CD8-positive, alpha-beta memory T cell (primary cell): ENCODE measurements around the gene SFT2D3. TPM values are rescaled to one million over a fixed set of nuclear protein-coding genes. Genes with fewer than 3 reads are reported as not detected.

Source experiments
- CTCF ChIA-PET: fragments of 350-600 bp; sonication (Branson Sonifier 250); formaldehyde crosslinking; loops from one replicate; lab custom pipeline; 2021; ENCODE audit warnings: antibody characterized with exemption; lab: Charles Lee
- POLR2A ChIA-PET: fragments of 350-600 bp; sonication (Branson Sonifier 250); formaldehyde crosslinking; loops from one replicate; lab custom pipeline; 2021; ENCODE audit warnings: antibody characterized with exemption; lab: Charles Lee
- DNase-seq, 5 donors: peaks; one replicate each; pipeline versions ENCODE4 v3.0.0 to v3.0.0-alpha.2; 2020 to 2022; ENCODE audit warnings: mixed read lengths in 1 of 5
- H3K27ac ChIP-seq: one replicate; pipeline ENCODE4 v1.7.0; 2013; ENCODE audit warnings: low read depth, mild to moderate bottlenecking, low read length, moderate library complexity
- H3K27me3 ChIP-seq: 2 replicates; pipeline ENCODE4 v1.7.0; 2013; ENCODE audit warnings: low read length, mild to moderate bottlenecking; ENCODE audit not compliant: insufficient read depth, poor library complexity, severe bottlenecking
- H3K36me3 ChIP-seq: 2 replicates; pipeline ENCODE4 v1.7.0; 2013; ENCODE audit warnings: mild to moderate bottlenecking, low read length, moderate library complexity; ENCODE audit not compliant: insufficient read depth
- H3K4me1 ChIP-seq: 2 replicates; pipeline ENCODE4 v1.7.0; 2013; ENCODE audit warnings: mild to moderate bottlenecking, low read length, moderate library complexity; ENCODE audit not compliant: insufficient read depth
- H3K4me3 ChIP-seq: 2 replicates; pipeline ENCODE4 v1.7.0; 2013; ENCODE audit warnings: mild to moderate bottlenecking, low read length
- H3K9me3 ChIP-seq: 2 replicates; pipeline ENCODE4 v1.7.0; 2013; ENCODE audit warnings: mild to moderate bottlenecking, low read length
- H3K27ac Mint-ChIP-seq, 8 donors: one replicate each; pipeline ENCODE4 v1.8.0; 2020 to 2021; ENCODE audit warnings: mixed read lengths in 8 of 8, mild to moderate bottlenecking in 6 of 8, inconsistent platforms in 3 of 8, moderate library complexity in 3 of 8
- H3K27me3 Mint-ChIP-seq, 2 donors: one replicate each; pipeline ENCODE4 v1.8.0; 2020 to 2021; ENCODE audit warnings: mixed read lengths in 2 of 2, mild to moderate bottlenecking in 1 of 2, moderate library complexity in 1 of 2
- H3K36me3 Mint-ChIP-seq, 3 donors: one replicate each; pipeline ENCODE4 v1.8.0; 2020 to 2021; ENCODE audit warnings: mixed read lengths in 3 of 3, inconsistent platforms in 1 of 3, mild to moderate bottlenecking in 1 of 3
- H3K4me1 Mint-ChIP-seq, 3 donors: one replicate each; pipeline ENCODE4 v1.8.0; 2020 to 2021; ENCODE audit warnings: mixed read lengths in 3 of 3, inconsistent platforms in 1 of 3, mild to moderate bottlenecking in 1 of 3
- H3K4me3 Mint-ChIP-seq, 7 donors: one replicate each; pipeline ENCODE4 v1.8.0; 2020 to 2021; ENCODE audit warnings: mixed read lengths in 7 of 7, mild to moderate bottlenecking in 6 of 7, moderate library complexity in 4 of 7, inconsistent platforms in 2 of 7
- H3K9me3 Mint-ChIP-seq, 5 donors: one replicate each; pipeline ENCODE4 v1.8.0; 2020 to 2022; ENCODE audit warnings: mixed read lengths in 5 of 5, mild to moderate bottlenecking in 3 of 5, moderate library complexity in 2 of 5, inconsistent platforms in 1 of 5
- polyA plus RNA-seq: library from polyadenylated mRNA; unstranded; fragments of 300-500 nt; fragmentation: Illumina TruSeq; gene quantifications from one replicate; pipeline ENCODE4 v1.2.3, GENCODE V29; 2021
- total RNA-seq, 2 experiments: library from RNA; stranded (reverse); gene quantifications; one replicate each; pipeline ENCODE4 v1.2.3, GENCODE V29; 2021

The SFT2D3 gene
- total and polyA plus RNA-seq, 3 experiments from 2014 or later: 0.31 to 5.5 (median 4.6) TPM

DNA sequence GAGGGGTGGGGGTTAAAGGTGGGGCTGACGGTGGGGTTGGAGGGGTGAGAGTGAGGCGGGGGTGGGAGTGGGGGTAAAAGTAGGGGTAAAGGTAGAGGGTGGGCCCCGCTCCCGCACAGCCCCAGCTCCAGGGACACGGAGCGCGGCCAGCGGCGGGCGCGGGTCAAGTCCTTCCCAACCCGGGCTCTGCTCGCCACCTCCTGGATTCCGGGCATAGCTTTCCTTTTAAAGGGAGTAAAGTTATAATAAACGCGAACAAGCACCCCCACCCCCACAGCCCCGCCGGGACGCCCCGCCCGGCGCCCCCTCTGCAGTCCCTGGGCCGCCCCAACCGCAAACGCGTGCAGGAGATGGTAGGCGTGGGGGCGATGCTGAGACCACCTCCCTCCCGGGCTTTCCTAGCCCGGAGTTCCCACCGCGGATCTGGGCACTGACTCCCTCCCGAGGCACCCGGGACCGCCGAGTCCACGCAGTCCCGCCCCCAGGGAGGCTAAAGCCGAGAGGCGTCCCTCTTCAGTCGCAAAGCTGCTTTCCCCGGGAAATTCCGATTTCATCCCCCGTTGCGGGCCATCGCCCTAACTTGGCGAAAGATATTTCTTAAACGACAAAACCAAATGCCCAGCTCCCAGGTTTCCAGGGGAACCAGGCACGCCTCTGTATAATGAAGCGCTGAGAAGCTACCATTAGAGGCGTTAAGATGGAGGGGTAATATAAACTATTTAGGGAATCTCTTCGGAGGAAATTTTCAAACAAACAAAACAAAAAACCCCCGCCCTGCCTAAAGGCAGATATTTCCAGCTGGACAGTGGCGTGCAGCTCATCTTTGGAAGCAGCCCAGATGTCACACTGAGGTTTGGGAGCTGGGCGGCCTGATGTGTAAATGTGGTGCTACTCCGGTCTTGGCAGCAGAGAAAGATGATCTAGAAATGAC, 25.7 kb upstream of the SFT2D3 start, which contains the start of gene LIMS2:
TSS of gene LIMS2 (minus strand) at position 200 of the 931 bp plus-strand sequence. CDS start 506 bp downstream, outside the sequence.
- Mint-ChIP-seq H3K27me3 (peaks cover 58 to 67% of the 10 kb centered on the region in 2 donors), H3K4me3 (peak within 1 kb of the TSS; percentile 24 to 82 (median 76)), H3K9me3 (no peaks in the 10 kb centered on the region), H3K27ac (no peak within 1 kb of the TSS), H3K36me3 (no peaks in the 10 kb centered on the region), H3K4me1 (peaks cover 11 to 12% (median 12%) of the 10 kb centered on the region in 3 donors)
- no peak for DNase-seq
- Histone ChIP-seq H3K27ac (no peak within 1 kb of the TSS), H3K36me3 (no peaks in the 10 kb centered on the region), H3K9me3 (no peaks in the 10 kb centered on the region), H3K4me3 (no peak within 1 kb of the TSS), H3K4me1 (no peaks in the 10 kb centered on the region), H3K27me3 (peaks cover 31% of the 10 kb centered on the region)
- ChIA-PET CTCF (interaction anchor here (1.3 kb wide), 1 partner anchor 26 kb away, joined by 3 read pairs; no protein-coding TSS in a partner anchor), POLR2A (interaction anchor here (0.6 kb wide), 1 partner anchor 26 kb away, joined by 3 read pairs; the partner anchor contains the start of gene SFT2D3)

GRCh38 chr2:127676906-127677305, 24.4 kb upstream of the SFT2D3 start:
- ChIA-PET POLR2A (no interaction called here), CTCF (no interaction called here)
- Histone ChIP-seq H3K9me3 (no peaks in the 10 kb centered on the region), H3K27me3 (peaks cover 31% of the 10 kb centered on the region), H3K27ac (no peak overlapping the region), H3K36me3 (no peaks in the 10 kb centered on the region), H3K4me1 (no peaks in the 10 kb centered on the region), H3K4me3 (no peak overlapping the region)
- H3K9me3 Mint-ChIP-seq: no peaks in the 10 kb centered on the region
- H3K4me3 Mint-ChIP-seq: peak overlapping the region in 2 of 7 donors; percentile 11 to 37
- peaks cover 11 to 12% (median 12%) of the 10 kb centered on the region in 3 donors for H3K4me1 Mint-ChIP-seq
- H3K27me3 Mint-ChIP-seq: peaks cover 46 to 58% of the 10 kb centered on the region in 2 donors
- no peaks in the 10 kb centered on the region for H3K36me3 Mint-ChIP-seq
- H3K27ac Mint-ChIP-seq: no peak overlapping the region
- no peak for DNase-seq

GRCh38 chr2:127678531-127678930, 22.8 kb upstream of the SFT2D3 start:
- CTCF ChIA-PET: no interaction called here
- Histone ChIP-seq H3K4me3 (no peak overlapping the region), H3K27ac (no peak overlapping the region), H3K9me3 (no peaks in the 10 kb centered on the region), H3K36me3 (no peaks in the 10 kb centered on the region), H3K27me3 (peaks cover 31% of the 10 kb centered on the region), H3K4me1 (no peaks in the 10 kb centered on the region)
- no peak for DNase-seq
- POLR2A ChIA-PET: no interaction called here
- Mint-ChIP-seq H3K9me3 (no peaks in the 10 kb centered on the region), H3K36me3 (no peaks in the 10 kb centered on the region), H3K4me1 (peaks cover 11 to 12% (median 12%) of the 10 kb centered on the region in 3 donors), H3K4me3 (no peak overlapping the region), H3K27me3 (peaks cover 29 to 42% of the 10 kb centered on the region in 2 donors), H3K27ac (no peak overlapping the region)

GRCh38 chr2:127678991-127679390, 22.3 kb upstream of the SFT2D3 start:
- no peaks in the 10 kb centered on the region for H3K9me3 Mint-ChIP-seq
- H3K4me3 Mint-ChIP-seq: no peak overlapping the region
- no peaks in the 10 kb centered on the region for H3K36me3 Mint-ChIP-seq
- H3K27ac ChIP-seq: no peak overlapping the region
- H3K4me3 ChIP-seq: no peak overlapping the region
- H3K27me3 Mint-ChIP-seq: peaks cover 25 to 37% of the 10 kb centered on the region in 2 donors
- no peak for DNase-seq
- no peaks in the 10 kb centered on the region for H3K4me1 ChIP-seq
- ChIA-PET POLR2A (no interaction called here), CTCF (no interaction called here)
- H3K4me1 Mint-ChIP-seq: peaks cover 10 to 12% (median 11%) of the 10 kb centered on the region in 3 donors
- no peak overlapping the region for H3K27ac Mint-ChIP-seq
- H3K27me3 ChIP-seq: peaks cover 27% of the 10 kb centered on the region
- no peaks in the 10 kb centered on the region for H3K9me3 ChIP-seq
- no peaks in the 10 kb centered on the region for H3K36me3 ChIP-seq

GRCh38 chr2:127679680-127680361, 21.5 kb upstream of the SFT2D3 start:
- H3K27ac ChIP-seq: no peak overlapping the region
- DNase-seq: no peak
- no peaks in the 10 kb centered on the region for H3K9me3 ChIP-seq
- Mint-ChIP-seq H3K4me3 (no peak overlapping the region), H3K27ac (no peak overlapping the region), H3K4me1 (peaks cover 6 to 7% (median 6%) of the 10 kb centered on the region in 3 donors), H3K27me3 (peaks cover 20 to 31% of the 10 kb centered on the region in 2 donors), H3K9me3 (no peaks in the 10 kb centered on the region), H3K36me3 (no peaks in the 10 kb centered on the region)
- H3K4me1 ChIP-seq: no peaks in the 10 kb centered on the region
- no peak overlapping the region for H3K4me3 ChIP-seq
- ChIA-PET POLR2A (no interaction called here), CTCF (no interaction called here)
- H3K27me3 ChIP-seq: peaks cover 20% of the 10 kb centered on the region
- no peaks in the 10 kb centered on the region for H3K36me3 ChIP-seq

DNA sequence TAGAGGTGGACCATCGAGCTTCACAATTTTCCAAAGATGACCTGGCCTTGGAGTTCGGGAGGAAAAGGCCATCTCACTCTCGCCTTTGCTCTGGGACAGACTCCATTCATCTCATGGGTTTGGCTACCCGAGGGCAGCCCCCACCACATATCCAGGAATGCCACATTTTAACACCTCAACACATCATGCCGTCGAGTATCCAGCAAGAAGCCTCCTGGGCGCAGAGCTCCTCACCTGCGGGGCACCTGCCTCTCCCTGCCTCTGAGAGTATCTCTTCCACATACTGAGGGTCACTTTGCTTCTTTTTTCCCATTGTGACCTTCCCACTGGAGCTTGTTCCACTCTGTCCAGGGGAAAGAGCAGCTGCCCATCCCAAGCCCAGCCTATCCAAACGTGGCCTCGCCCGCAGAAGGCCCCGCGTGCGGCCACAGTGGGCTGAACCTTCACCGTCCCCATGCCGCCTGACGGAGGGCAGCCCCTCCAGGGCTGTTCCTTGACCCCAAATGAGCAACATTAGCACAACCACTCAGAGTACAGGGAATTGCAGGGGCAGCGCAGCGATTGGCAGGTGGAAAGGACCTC, 20.5 kb upstream of the SFT2D3 start:
- Mint-ChIP-seq H3K4me3 (no peak overlapping the region), H3K27me3 (peaks cover 17 to 33% of the 10 kb centered on the region in 2 donors), H3K27ac (no peak overlapping the region), H3K4me1 (peaks cover 4% of the 10 kb centered on the region in 3 donors), H3K9me3 (no peaks in the 10 kb centered on the region), H3K36me3 (no peaks in the 10 kb centered on the region)
- Histone ChIP-seq H3K4me1 (no peaks in the 10 kb centered on the region), H3K9me3 (no peaks in the 10 kb centered on the region), H3K4me3 (no peak overlapping the region), H3K27ac (no peak overlapping the region), H3K36me3 (no peaks in the 10 kb centered on the region), H3K27me3 (peaks cover 17% of the 10 kb centered on the region)
- CTCF ChIA-PET: no interaction called here
- POLR2A ChIA-PET: no interaction called here
- no peak for DNase-seq

- CTCF ChIA-PET: no interaction called here
- POLR2A ChIA-PET: no interaction called here
- no peaks in the 10 kb centered on the region for H3K36me3 Mint-ChIP-seq
These were observed 20.0 kb upstream of the SFT2D3 start for GRCh38 chr2:127681288-127681804.

More at GRCh38 chr2:127681288-127681804, 20.0 kb upstream of the SFT2D3 start:
- Histone ChIP-seq H3K4me1 (no peaks in the 10 kb centered on the region), H3K27ac (no peak overlapping the region), H3K27me3 (peaks cover 11% of the 10 kb centered on the region), H3K4me3 (no peak overlapping the region), H3K9me3 (no peaks in the 10 kb centered on the region), H3K36me3 (no peaks in the 10 kb centered on the region)
- no peak for DNase-seq
- Mint-ChIP-seq H3K4me1 (no peaks in the 10 kb centered on the region), H3K4me3 (no peak overlapping the region), H3K27me3 (peaks cover 12 to 32% of the 10 kb centered on the region in 2 donors), H3K27ac (no peak overlapping the region), H3K9me3 (no peaks in the 10 kb centered on the region)
